ENCODE data around the gene ZBED2.

GRCh38 chr3:111589303-111590142 is 5.6 kb downstream of the ZBED2 start:
- TF ChIP-seq CTCF (conservative IDR thresholded peaks at IDR 0.05) (no peak), ZFX (IDR thresholded peaks at IDR 0.05) (no peak)
